CD4-positive, alpha-beta T cell (primary cell): ENCODE data around the gene FOXL2. TPM values are rescaled to one million over a fixed set of nuclear protein-coding genes. Genes with fewer than 3 reads are reported as not detected.

ENCODE experiments used
- ATAC-seq: fragments of 200-7000 bp; cut with Tn5 transposase; one replicate; pipeline ENCODE4 v1.10.0; 2022; ENCODE audit warnings: mild to moderate bottlenecking; ENCODE audit not compliant: poor library complexity
- CTCF ChIA-PET: fragments of 350-600 bp; sonication (Branson Sonifier 250); formaldehyde crosslinking; loops from one replicate; lab custom pipeline; 2021; ENCODE audit warnings: antibody characterized with exemption, inconsistent platforms; lab: Charles Lee
- POLR2A ChIA-PET: fragments of 350-600 bp; sonication (Branson Sonifier 250); formaldehyde crosslinking; loops from one replicate; lab custom pipeline; 2021; ENCODE audit warnings: antibody characterized with exemption, inconsistent platforms; lab: Charles Lee
- DNase-seq, 14 experiments: peaks; one replicate each; pipeline ENCODE4 v3.0.0-alpha.2; 2013 to 2020; ENCODE audit warnings: mixed read lengths in 2 of 14
- H3K27ac ChIP-seq, 2 donors: one replicate each; pipeline versions ENCODE4 v1.5.1 to v1.7.0; 2013; ENCODE audit warnings: low read length in 2 of 2, low read depth in 1 of 2, mild to moderate bottlenecking in 1 of 2
- H3K27me3 ChIP-seq, 2 experiments: 1 replicate in 1 of 2; 2 replicates in 1 of 2; pipeline versions ENCODE4 v1.6.1 to v1.7.0; 2013; ENCODE audit warnings: low read length in 2 of 2, control low read depth in 1 of 2, mild to moderate bottlenecking in 1 of 2, moderate library complexity in 1 of 2; ENCODE audit not compliant: insufficient read depth in 2 of 2, control insufficient read depth in 1 of 2
- H3K36me3 ChIP-seq: one replicate; pipeline ENCODE4 v1.6.1; 2013; ENCODE audit warnings: low read length, control low read depth; ENCODE audit not compliant: insufficient read depth
- H3K4me1 ChIP-seq: one replicate; pipeline ENCODE4 v1.6.1; 2013; ENCODE audit warnings: low read length, control low read depth; ENCODE audit not compliant: insufficient read depth
- H3K4me3 ChIP-seq: one replicate; pipeline ENCODE4 v1.5.1; 2013; ENCODE audit warnings: mild to moderate bottlenecking, low read length, moderate library complexity
- H3K9me3 ChIP-seq, 2 experiments: 1 replicate in 1 of 2; 2 replicates in 1 of 2; pipeline versions ENCODE4 v1.6.1 to v1.7.0; 2013; ENCODE audit warnings: low read length in 2 of 2, mild to moderate bottlenecking in 2 of 2, control low read depth in 1 of 2, moderate library complexity in 1 of 2; ENCODE audit not compliant: control insufficient read depth in 1 of 2, insufficient read depth in 1 of 2
- H3K27ac Mint-ChIP-seq: one replicate; pipeline ENCODE4 v1.8.0; 2020; ENCODE audit warnings: mixed read lengths
- H3K27me3 Mint-ChIP-seq: one replicate; pipeline ENCODE4 v1.8.0; 2021; ENCODE audit warnings: mixed read lengths
- H3K36me3 Mint-ChIP-seq: one replicate; pipeline ENCODE4 v1.8.0; 2021; ENCODE audit warnings: low read depth, mixed read lengths
- H3K4me1 Mint-ChIP-seq: one replicate; pipeline ENCODE4 v1.8.0; 2021; ENCODE audit warnings: low read depth, mixed read lengths
- H3K4me3 Mint-ChIP-seq: one replicate; pipeline ENCODE4 v1.8.0; 2020; ENCODE audit warnings: mild to moderate bottlenecking, mixed read lengths
- H3K9me3 Mint-ChIP-seq: one replicate; pipeline ENCODE4 v1.8.0; 2020; ENCODE audit warnings: mixed read lengths
- intact Hi-C, 2 experiments: fragments of 100-400 bp; cut with DNase I in 1 of 2; cut with micrococcal nuclease in 1 of 2; formaldehyde crosslinking; loops; one replicate each; pipeline versions ENCODE4 v1.15.1 to v1.9.0; 2023 to 2025; cut with DNase I, micrococcal nuclease
- total RNA-seq, 174 experiments: library from RNA in 2 of 174; stranded (reverse) in 2 of 174; gene quantifications; one replicate each; pipeline ENCODE4 v1.2.3 and lab custom pipeline; 2021 to 2026
- TF ChIP-seq, protein P1 (sequence below): fragments of 200-600 bp; IDR thresholded peaks from one replicate; pipeline ENCODE4 v1.8.0; 2022; ENCODE audit warnings: antibody characterized with exemption, mild to moderate bottlenecking

FOXL2 gene
- total RNA-seq, 2 experiments from 2014 or later, result not detected

DNA sequence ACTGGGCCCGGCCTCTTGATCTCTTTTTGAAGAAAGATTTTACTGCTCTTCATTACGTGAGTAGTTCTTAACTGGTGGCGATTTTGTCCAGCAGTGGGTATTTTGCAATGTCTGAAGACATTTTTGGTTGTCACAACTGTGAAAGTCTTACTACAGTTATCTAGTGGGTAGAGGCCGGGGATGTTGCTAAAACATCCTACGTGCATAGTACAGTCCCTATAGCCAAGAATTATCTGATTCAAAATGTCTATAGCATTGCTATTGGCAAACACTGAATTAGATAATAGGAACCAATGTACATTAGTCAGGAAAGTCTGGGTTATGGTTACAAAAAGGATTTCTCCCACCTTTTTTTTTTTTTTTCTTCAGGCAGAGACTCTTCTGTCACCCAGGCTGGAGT, 38.1 kb downstream of the FOXL2 start:
- no peak overlapping the region for H3K4me3 ChIP-seq
- CTCF ChIA-PET, result no interaction called here
- no peak overlapping the region for H3K27ac Mint-ChIP-seq
- DNase-seq (no peak), ATAC-seq (no peak)
- no peak overlapping the region for H3K27ac ChIP-seq
- POLR2A ChIA-PET, result no interaction called here
- intact Hi-C loops, result no loop called here
- H3K36me3 Mint-ChIP-seq, result no peaks in the 10 kb centered on the region
- H3K4me3 Mint-ChIP-seq, result no peak overlapping the region
- no peaks in the 10 kb centered on the region for H3K4me1 ChIP-seq
- no peaks in the 10 kb centered on the region for H3K9me3 Mint-ChIP-seq
- no peaks in the 10 kb centered on the region for H3K9me3 ChIP-seq
- H3K36me3 ChIP-seq, result no peaks in the 10 kb centered on the region
- TF ChIP-seq, protein P1, sequence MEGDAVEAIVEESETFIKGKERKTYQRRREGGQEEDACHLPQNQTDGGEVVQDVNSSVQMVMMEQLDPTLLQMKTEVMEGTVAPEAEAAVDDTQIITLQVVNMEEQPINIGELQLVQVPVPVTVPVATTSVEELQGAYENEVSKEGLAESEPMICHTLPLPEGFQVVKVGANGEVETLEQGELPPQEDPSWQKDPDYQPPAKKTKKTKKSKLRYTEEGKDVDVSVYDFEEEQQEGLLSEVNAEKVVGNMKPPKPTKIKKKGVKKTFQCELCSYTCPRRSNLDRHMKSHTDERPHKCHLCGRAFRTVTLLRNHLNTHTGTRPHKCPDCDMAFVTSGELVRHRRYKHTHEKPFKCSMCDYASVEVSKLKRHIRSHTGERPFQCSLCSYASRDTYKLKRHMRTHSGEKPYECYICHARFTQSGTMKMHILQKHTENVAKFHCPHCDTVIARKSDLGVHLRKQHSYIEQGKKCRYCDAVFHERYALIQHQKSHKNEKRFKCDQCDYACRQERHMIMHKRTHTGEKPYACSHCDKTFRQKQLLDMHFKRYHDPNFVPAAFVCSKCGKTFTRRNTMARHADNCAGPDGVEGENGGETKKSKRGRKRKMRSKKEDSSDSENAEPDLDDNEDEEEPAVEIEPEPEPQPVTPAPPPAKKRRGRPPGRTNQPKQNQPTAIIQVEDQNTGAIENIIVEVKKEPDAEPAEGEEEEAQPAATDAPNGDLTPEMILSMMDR, result no peak
- H3K27me3 ChIP-seq, result no peaks in the 10 kb centered on the region
- H3K4me1 Mint-ChIP-seq, result no peaks in the 10 kb centered on the region
- H3K27me3 Mint-ChIP-seq, result no peaks in the 10 kb centered on the region

DNA sequence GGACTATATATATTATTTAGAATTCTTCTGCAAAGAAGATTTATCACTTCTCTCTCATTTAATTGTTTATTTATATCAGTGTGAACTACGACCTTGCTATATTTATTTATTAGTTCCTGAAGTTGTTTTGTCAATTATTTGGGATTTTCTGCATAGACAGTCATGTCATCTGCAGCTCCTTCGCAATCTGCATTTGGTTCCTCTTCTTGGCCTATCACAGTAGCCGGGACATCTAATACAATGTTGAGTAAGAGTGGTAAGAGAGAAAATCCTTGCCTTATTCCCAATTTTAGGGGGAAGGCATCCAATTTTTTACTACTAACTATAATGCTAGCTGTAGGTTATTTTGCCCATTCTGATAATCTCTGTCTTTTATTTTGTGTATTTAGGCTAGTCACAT, 39.4 kb downstream of the FOXL2 start:
- intact Hi-C loops, result no loop called here
- CTCF ChIA-PET, result interaction anchor here (1.2 kb wide), 1 partner anchor 16 kb away, joined by 4 read pairs; no protein-coding TSS in a partner anchor

DNA sequence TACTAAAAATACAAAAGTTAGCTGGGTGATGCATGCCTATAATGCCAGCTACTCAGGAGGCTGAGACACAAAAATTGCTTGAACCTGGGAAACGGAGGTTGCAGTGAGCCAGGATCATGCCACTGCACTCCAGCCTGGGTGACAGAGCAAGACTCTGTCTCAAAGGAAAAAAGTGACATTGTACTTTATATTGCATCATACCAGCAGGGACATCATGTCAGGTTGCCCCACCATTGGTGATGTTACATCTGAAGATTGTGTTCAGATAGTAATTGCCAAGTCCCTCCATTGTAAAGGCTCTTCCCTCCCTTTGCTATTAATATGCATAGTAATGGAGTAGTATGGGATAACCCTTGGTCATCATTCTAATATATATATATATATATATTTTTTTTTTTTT, 44.8 kb downstream of the FOXL2 start:
- Histone ChIP-seq H3K27me3 (no peaks in the 10 kb centered on the region), H3K4me3 (no peak overlapping the region), H3K4me1 (no peaks in the 10 kb centered on the region), H3K36me3 (no peaks in the 10 kb centered on the region), H3K27ac (no peak overlapping the region), H3K9me3 (no peaks in the 10 kb centered on the region)
- intact Hi-C loops, result no loop called here
- no peak overlapping the region for H3K4me3 Mint-ChIP-seq
- DNase-seq (no peak), ATAC-seq (no peak)
- no peaks in the 10 kb centered on the region for H3K4me1 Mint-ChIP-seq
- H3K9me3 Mint-ChIP-seq, result no peaks in the 10 kb centered on the region
- CTCF ChIA-PET, result interaction anchor here (0.7 kb wide), 1 partner anchor 21 kb away, joined by 3 read pairs; no protein-coding TSS in a partner anchor
- TF ChIP-seq, protein P1, result no peak
- POLR2A ChIA-PET, result no interaction called here
- H3K27ac Mint-ChIP-seq, result no peak overlapping the region
- H3K36me3 Mint-ChIP-seq, result no peaks in the 10 kb centered on the region
- no peaks in the 10 kb centered on the region for H3K27me3 Mint-ChIP-seq

More for the DNA sequence above, 39.4 kb downstream of the FOXL2 start:
- Histone ChIP-seq H3K36me3 (no peaks in the 10 kb centered on the region), H3K4me1 (no peaks in the 10 kb centered on the region), H3K27ac (no peak overlapping the region), H3K9me3 (no peaks in the 10 kb centered on the region), H3K4me3 (no peak overlapping the region), H3K27me3 (no peaks in the 10 kb centered on the region)
- no peaks in the 10 kb centered on the region for H3K9me3 Mint-ChIP-seq
- TF ChIP-seq, protein P1, result no peak
- POLR2A ChIA-PET, result interaction anchor here (1.3 kb wide), 1 partner anchor 313 kb away, joined by 6 read pairs; the partner anchor contains the start of gene CEP70
- H3K27me3 Mint-ChIP-seq, result no peaks in the 10 kb centered on the region
- no peak overlapping the region for H3K4me3 Mint-ChIP-seq
- H3K36me3 Mint-ChIP-seq, result no peaks in the 10 kb centered on the region
- no peaks in the 10 kb centered on the region for H3K4me1 Mint-ChIP-seq
- ATAC-seq (no peak), DNase-seq (no peak)
- H3K27ac Mint-ChIP-seq, result no peak overlapping the region
